CD4-positive, CD25-positive, alpha-beta regulatory T cell (primary cell): ENCODE data around the gene CREBL2. TPM values are rescaled to one million over a fixed set of nuclear protein-coding genes. Genes with fewer than 3 reads are reported as not detected.
"Not testable (repeated sequence)": the region's sequence is repeated elsewhere in the genome, so short reads cannot be mapped to it uniquely, and the experiment has no call there.

Source experiments
- ATAC-seq, 2 donors: fragments of 150-1000 bp; cut with Tn5 transposase; one replicate each; pipeline ENCODE4 v1.10.0; 2021; ENCODE audit warnings: low read depth in 2 of 2, moderate number of reproducible peaks in 2 of 2, moderate library complexity in 1 of 2
- DNase-seq, 3 donors: peaks; one replicate each; pipeline versions ENCODE4 v3.0.0 to v3.0.0-alpha.2; 2012 to 2022; ENCODE audit warnings: mixed read lengths in 1 of 3
- H3K27ac ChIP-seq: one replicate; pipeline ENCODE4 v1.7.0; 2013; ENCODE audit warnings: mild to moderate bottlenecking, low read length; ENCODE audit not compliant: insufficient read depth, poor library complexity, severe bottlenecking
- H3K27me3 ChIP-seq: one replicate; pipeline ENCODE4 v1.7.0; 2013; ENCODE audit warnings: low read length; ENCODE audit not compliant: control insufficient read depth, insufficient read depth
- H3K36me3 ChIP-seq: one replicate; pipeline ENCODE4 v1.7.0; 2013; ENCODE audit warnings: mild to moderate bottlenecking, low read length, moderate library complexity; ENCODE audit not compliant: control insufficient read depth, insufficient read depth
- H3K4me1 ChIP-seq: 2 replicates; pipeline ENCODE4 v1.7.0; 2013; ENCODE audit warnings: mild to moderate bottlenecking, low read length; ENCODE audit not compliant: insufficient read depth, control insufficient read depth, poor library complexity, severe bottlenecking
- H3K4me3 ChIP-seq: one replicate; pipeline ENCODE4 v1.7.0; 2013; ENCODE audit warnings: low read depth, mild to moderate bottlenecking, low read length, moderate library complexity
- H3K9me3 ChIP-seq, 2 experiments: 1 replicate in 1 of 2; 2 replicates in 1 of 2; pipeline ENCODE4 v1.7.0; 2013; ENCODE audit warnings: low read length in 2 of 2, mild to moderate bottlenecking in 1 of 2, moderate library complexity in 1 of 2; ENCODE audit not compliant: control insufficient read depth in 2 of 2
- H3K27ac Mint-ChIP-seq, 3 donors: one replicate each; pipeline ENCODE4 v1.8.0; 2020 to 2022; ENCODE audit warnings: mild to moderate bottlenecking in 3 of 3, mixed read lengths in 3 of 3, moderate library complexity in 2 of 3
- H3K27me3 Mint-ChIP-seq: one replicate; pipeline ENCODE4 v1.8.0; 2022; ENCODE audit warnings: mild to moderate bottlenecking, mixed read lengths
- H3K36me3 Mint-ChIP-seq: one replicate; pipeline ENCODE4 v1.8.0; 2020; ENCODE audit warnings: mixed read lengths
- H3K4me1 Mint-ChIP-seq, 4 donors: one replicate each; pipeline ENCODE4 v1.8.0; 2020 to 2022; ENCODE audit warnings: mixed read lengths in 4 of 4, mild to moderate bottlenecking in 1 of 4
- H3K4me3 Mint-ChIP-seq, 4 donors: one replicate each; pipeline ENCODE4 v1.8.0; 2020 to 2022; ENCODE audit warnings: mild to moderate bottlenecking in 4 of 4, mixed read lengths in 4 of 4, moderate library complexity in 3 of 4
- H3K9me3 Mint-ChIP-seq, 7 donors: one replicate each; pipeline ENCODE4 v1.8.0; 2020 to 2022; ENCODE audit warnings: mixed read lengths in 7 of 7, mild to moderate bottlenecking in 3 of 7, moderate library complexity in 2 of 7
- polyA plus RNA-seq, 4 donors: library from polyadenylated mRNA; unstranded; fragments of 300-500 nt; fragmentation: Illumina TruSeq; gene quantifications; one replicate each; pipeline ENCODE4 v1.2.3, GENCODE V29; 2021
- total RNA-seq: library from RNA; stranded (reverse); gene quantifications from one replicate; pipeline ENCODE4 v1.2.3, GENCODE V29; 2022

The CREBL2 gene
- total and polyA plus RNA-seq, 5 donors from 2014 or later = 27.5 to 73.4 (median 66.2) TPM

- Histone ChIP-seq H3K9me3 (no peaks in the 10 kb centered on the region), H3K4me3 (no peak overlapping the region), H3K27me3 (no peaks in the 10 kb centered on the region), H3K36me3 (no peaks in the 10 kb centered on the region), H3K27ac (no peak overlapping the region), H3K4me1 (peaks cover 5% of the 10 kb centered on the region)
- Mint-ChIP-seq H3K27me3 (peaks cover 4% of the 10 kb centered on the region), H3K27ac (no peak overlapping the region), H3K4me3 (no peak overlapping the region), H3K36me3 (no peaks in the 10 kb centered on the region), H3K4me1 (peaks cover 7 to 12% (median 8%) of the 10 kb centered on the region in 4 donors), H3K9me3 (peaks cover 0 to 2% (median 0%) of the 10 kb centered on the region in 7 donors)
- ATAC-seq = no peak
- DNase-seq = no peak
Measured at GRCh38 chr12:12587878-12588277, 23.8 kb upstream of the CREBL2 start.

GRCh38 chr12:12588436-12588835, 23.2 kb upstream of the CREBL2 start:
- H3K4me1 Mint-ChIP-seq, H3K36me3 Mint-ChIP-seq, ATAC-seq: not testable (repeated sequence)

DNA sequence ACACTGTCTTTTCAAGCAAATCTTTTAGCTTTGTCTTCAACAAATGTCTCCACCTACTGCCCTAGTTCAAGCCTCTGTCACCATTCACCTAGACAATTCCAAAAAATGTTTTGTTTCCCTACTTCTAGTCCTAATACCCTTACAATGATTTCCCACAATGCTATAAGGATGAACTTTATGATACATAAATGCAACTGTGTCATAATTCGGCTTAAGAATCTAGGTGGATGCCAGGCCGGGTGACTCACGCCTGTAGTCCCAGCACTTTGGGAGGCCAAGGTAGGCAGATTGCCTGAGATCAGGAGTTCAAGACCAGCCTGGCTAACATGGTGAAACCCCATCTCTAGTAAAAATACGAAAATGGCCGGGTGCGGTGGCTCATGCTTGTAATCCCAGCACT, 20.7 kb upstream of the CREBL2 start:
- no peak for DNase-seq
- H3K4me3 Mint-ChIP-seq = no peak overlapping the region
- H3K4me1 Mint-ChIP-seq = peaks cover 0 to 4% (median 0%) of the 10 kb centered on the region in 4 donors
- Histone ChIP-seq H3K4me3 (no peak overlapping the region), H3K27ac (no peak overlapping the region), H3K36me3 (no peaks in the 10 kb centered on the region), H3K9me3 (no peaks in the 10 kb centered on the region), H3K27me3 (no peaks in the 10 kb centered on the region), H3K4me1 (no peaks in the 10 kb centered on the region)
- ATAC-seq = no peak
- H3K27me3 Mint-ChIP-seq = peaks cover 4% of the 10 kb centered on the region
- no peaks in the 10 kb centered on the region for H3K36me3 Mint-ChIP-seq
- H3K9me3 Mint-ChIP-seq = peaks cover 0 to 2% (median 0%) of the 10 kb centered on the region in 7 donors
- H3K27ac Mint-ChIP-seq = no peak overlapping the region

More at GRCh38 chr12:12588436-12588835, 23.2 kb upstream of the CREBL2 start:
- DNase-seq, H3K4me3 ChIP-seq, H3K9me3 ChIP-seq, H3K4me1 ChIP-seq, H3K27me3 ChIP-seq, H3K27me3 Mint-ChIP-seq, H3K4me3 Mint-ChIP-seq, H3K27ac ChIP-seq, H3K36me3 ChIP-seq, H3K9me3 Mint-ChIP-seq: not testable (repeated sequence)
- peak overlapping the region in 1 of 3 donors; percentile 49 for H3K27ac Mint-ChIP-seq

GRCh38 chr12:12592930-12593329, 18.7 kb upstream of the CREBL2 start:
- Histone ChIP-seq H3K27ac (no peak overlapping the region), H3K4me1 (no peaks in the 10 kb centered on the region), H3K4me3 (no peak overlapping the region), H3K27me3 (no peaks in the 10 kb centered on the region), H3K36me3 (no peaks in the 10 kb centered on the region), H3K9me3 (no peaks in the 10 kb centered on the region)
- DNase-seq (no peak), ATAC-seq (no peak)
- Mint-ChIP-seq H3K9me3 (peaks cover 0 to 2% (median 0%) of the 10 kb centered on the region in 7 donors), H3K36me3 (no peaks in the 10 kb centered on the region), H3K4me1 (peaks cover 0 to 4% (median 0%) of the 10 kb centered on the region in 4 donors), H3K27me3 (peaks cover 4% of the 10 kb centered on the region), H3K4me3 (no peak overlapping the region), H3K27ac (no peak overlapping the region)

DNA sequence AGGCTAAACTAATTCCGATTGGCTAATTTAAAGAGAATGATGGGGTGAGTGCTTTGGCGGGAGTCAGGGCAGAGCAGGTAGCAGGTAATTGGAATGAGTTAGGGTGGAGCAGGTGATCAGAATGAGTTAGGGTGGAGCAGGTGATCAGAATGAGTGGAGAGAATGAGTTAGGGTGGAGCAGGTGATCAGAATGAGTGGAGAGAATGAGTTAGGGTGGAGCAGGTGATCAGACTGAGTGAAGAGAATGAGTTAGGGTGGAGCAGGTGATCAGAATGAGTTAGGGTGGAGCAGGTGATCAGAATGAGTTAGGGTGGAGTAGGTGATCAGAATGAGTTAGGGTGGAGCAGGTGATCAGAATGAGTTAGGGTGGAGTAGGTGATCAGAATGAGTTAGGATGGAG, 15.7 kb upstream of the CREBL2 start:
- DNase-seq, H3K27me3 ChIP-seq, H3K4me1 Mint-ChIP-seq, H3K36me3 ChIP-seq, H3K4me3 Mint-ChIP-seq, H3K9me3 Mint-ChIP-seq, ATAC-seq, H3K4me3 ChIP-seq, H3K9me3 ChIP-seq, H3K4me1 ChIP-seq, H3K27me3 Mint-ChIP-seq, H3K36me3 Mint-ChIP-seq, H3K27ac ChIP-seq: not testable (repeated sequence)
- peak overlapping the region in 1 of 3 donors; percentile 44 for H3K27ac Mint-ChIP-seq

GRCh38 chr12:12596598-12596997, 15.1 kb upstream of the CREBL2 start:
- H3K9me3 ChIP-seq, H3K9me3 Mint-ChIP-seq, H3K4me3 ChIP-seq, H3K27ac Mint-ChIP-seq, DNase-seq, ATAC-seq, H3K27ac ChIP-seq, H3K27me3 Mint-ChIP-seq, H3K4me1 Mint-ChIP-seq, H3K4me1 ChIP-seq, H3K4me3 Mint-ChIP-seq, H3K36me3 ChIP-seq, H3K36me3 Mint-ChIP-seq, H3K27me3 ChIP-seq: not testable (repeated sequence)

- Histone ChIP-seq H3K4me3 (no peak overlapping the region), H3K4me1 (no peaks in the 10 kb centered on the region)
- ATAC-seq = no peak
Measured at GRCh38 chr12:12598864-12599263, 12.8 kb upstream of the CREBL2 start.

GRCh38 chr12:12599750-12600643, 11.7 kb upstream of the CREBL2 start:
- Histone ChIP-seq H3K27ac (no peak overlapping the region), H3K4me1 (no peaks in the 10 kb centered on the region), H3K27me3 (peaks cover 3% of the 10 kb centered on the region), H3K4me3 (no peak overlapping the region), H3K9me3 (no peaks in the 10 kb centered on the region), H3K36me3 (no peaks in the 10 kb centered on the region)
- peaks cover 0 to 1% (median 0%) of the 10 kb centered on the region in 4 donors for H3K4me1 Mint-ChIP-seq
- no peak for DNase-seq
- no peaks in the 10 kb centered on the region for H3K36me3 Mint-ChIP-seq
- H3K27me3 Mint-ChIP-seq = peaks cover 3% of the 10 kb centered on the region
- H3K4me3 Mint-ChIP-seq = no peak overlapping the region
- H3K27ac Mint-ChIP-seq = peak overlapping the region in 1 of 3 donors; percentile 7
- no peaks in the 10 kb centered on the region for H3K9me3 Mint-ChIP-seq
- ATAC-seq = no peak

More at GRCh38 chr12:12598864-12599263, 12.8 kb upstream of the CREBL2 start:
- peaks cover 3% of the 10 kb centered on the region for H3K27me3 ChIP-seq
- DNase-seq = no peak
- no peak overlapping the region for H3K27ac Mint-ChIP-seq
- no peaks in the 10 kb centered on the region for H3K36me3 ChIP-seq
- H3K4me1 Mint-ChIP-seq = no peaks in the 10 kb centered on the region
- H3K9me3 ChIP-seq = no peaks in the 10 kb centered on the region
- no peaks in the 10 kb centered on the region for H3K9me3 Mint-ChIP-seq
- no peaks in the 10 kb centered on the region for H3K36me3 Mint-ChIP-seq
- H3K4me3 Mint-ChIP-seq = no peak overlapping the region
- no peaks in the 10 kb centered on the region for H3K27me3 Mint-ChIP-seq
- H3K27ac ChIP-seq = no peak overlapping the region
